H9 (cell line): ENCODE measurements around the gene SAMD15. TPM values are rescaled to one million over a fixed set of nuclear protein-coding genes. Genes with fewer than 3 reads are reported as not detected.

ENCODE experiments used
- DNase-seq: peaks from one replicate; pipeline ENCODE4 v3.0.0-alpha.2; 2017
- H2AFZ ChIP-seq: one replicate; pipeline ENCODE4 v1.6.1; 2013; ENCODE audit warnings: mild to moderate bottlenecking, low read length, control low read depth, moderate library complexity
- H2AK5ac ChIP-seq: 2 replicates; pipeline ENCODE4 v1.6.1; 2013; ENCODE audit warnings: low read length, control low read depth, mixed read lengths; ENCODE audit not compliant: insufficient read length
- H2BK120ac ChIP-seq: one replicate; pipeline ENCODE4 v1.6.1; 2013; ENCODE audit warnings: low read depth, mild to moderate bottlenecking, low read length, control low read depth, inconsistent platforms; ENCODE audit not compliant: poor library complexity, severe bottlenecking
- H2BK12ac ChIP-seq: 2 replicates; pipeline ENCODE4 v1.6.1; 2013; ENCODE audit warnings: low read length, control low read depth, mixed read lengths, low read depth; ENCODE audit not compliant: insufficient read length
- H2BK15ac ChIP-seq: 2 replicates; pipeline ENCODE4 v1.6.1; 2013; ENCODE audit warnings: low read depth, low read length, control low read depth
- H2BK20ac ChIP-seq: one replicate; pipeline ENCODE4 v1.6.1; 2013; ENCODE audit warnings: low read depth, mild to moderate bottlenecking, low read length, control low read depth, inconsistent platforms; ENCODE audit not compliant: poor library complexity, severe bottlenecking
- H2BK5ac ChIP-seq: 2 replicates; pipeline ENCODE4 v1.6.1; 2013; ENCODE audit warnings: low read length, control low read depth, mixed read lengths; ENCODE audit not compliant: insufficient read length
- H3K14ac ChIP-seq: 2 replicates; pipeline ENCODE4 v1.6.1; 2013; ENCODE audit warnings: low read length, control low read depth; ENCODE audit not compliant: insufficient read depth
- H3K18ac ChIP-seq: 2 replicates; pipeline ENCODE4 v1.6.1; 2013; ENCODE audit warnings: low read depth, mild to moderate bottlenecking, mixed read lengths, low read length, control low read depth; ENCODE audit not compliant: insufficient read length
- H3K23ac ChIP-seq: 2 replicates; pipeline ENCODE4 v1.6.1; 2013; ENCODE audit warnings: low read length, control low read depth, mixed read lengths, low read depth; ENCODE audit not compliant: insufficient read length
- H3K23me2 ChIP-seq: 2 replicates; pipeline ENCODE4 v1.6.1; 2013; ENCODE audit warnings: low read depth, mild to moderate bottlenecking, mixed read lengths, low read length, control low read depth; ENCODE audit not compliant: insufficient read length, poor library complexity, severe bottlenecking
- H3K27ac ChIP-seq: 2 replicates; pipeline ENCODE4 v1.5.1; 2013; ENCODE audit warnings: low read length, control low read depth, mixed read lengths, low read depth; ENCODE audit not compliant: insufficient read length
- H3K27me3 ChIP-seq: 2 replicates; pipeline ENCODE4 v1.6.1; 2013; ENCODE audit warnings: low read length, control low read depth, inconsistent platforms; ENCODE audit not compliant: insufficient read depth
- H3K4ac ChIP-seq: 2 replicates; pipeline ENCODE4 v1.6.1; 2013; ENCODE audit warnings: low read depth, mild to moderate bottlenecking, control low read depth, inconsistent platforms, low read length, moderate library complexity
- H3K4me1 ChIP-seq: 2 replicates; pipeline ENCODE4 v1.6.1; 2013; ENCODE audit warnings: low read length, control low read depth, inconsistent platforms; ENCODE audit not compliant: insufficient read depth
- H3K4me2 ChIP-seq: 2 replicates; pipeline ENCODE4 v1.6.1; 2013; ENCODE audit warnings: low read length, control low read depth, mixed read lengths; ENCODE audit not compliant: insufficient read length, insufficient read depth
- H3K56ac ChIP-seq: 2 replicates; pipeline ENCODE4 v1.6.1; 2013; ENCODE audit warnings: low read depth, mild to moderate bottlenecking, mixed read lengths, low read length, control low read depth; ENCODE audit not compliant: insufficient read length
- H3K79me1 ChIP-seq: 2 replicates; pipeline ENCODE4 v1.6.1; 2013; ENCODE audit warnings: low read depth, mild to moderate bottlenecking, moderate library complexity, low read length, control low read depth, inconsistent platforms; ENCODE audit not compliant: insufficient read depth, poor library complexity, severe bottlenecking
- H3K79me2 ChIP-seq: 2 replicates; pipeline ENCODE4 v1.6.1; 2013; ENCODE audit warnings: low read length, control low read depth, inconsistent platforms; ENCODE audit not compliant: insufficient read depth
- H3K9ac ChIP-seq: 2 replicates; pipeline ENCODE4 v1.6.1; 2013; ENCODE audit warnings: low read length, control low read depth, mixed read lengths; ENCODE audit not compliant: insufficient read length; ENCODE audit errors: extremely low read depth
- H3K9me3 ChIP-seq: one replicate; pipeline ENCODE4 v1.6.1; 2013; ENCODE audit warnings: low read depth, low read length, inconsistent platforms; ENCODE audit not compliant: control insufficient read depth
- H3T11ph ChIP-seq: one replicate; pipeline ENCODE4 v1.6.1; 2013; ENCODE audit warnings: mild to moderate bottlenecking, low read length, control low read depth, inconsistent platforms
- H4K20me1 ChIP-seq: one replicate; pipeline ENCODE4 v1.6.1; 2013; ENCODE audit not compliant: control insufficient read depth, insufficient read length, insufficient read depth
- H4K5ac ChIP-seq: 2 replicates; pipeline ENCODE4 v1.6.1; 2013; ENCODE audit warnings: low read depth, mild to moderate bottlenecking, mixed read lengths, low read length, control low read depth; ENCODE audit not compliant: insufficient read length
- H4K8ac ChIP-seq: replicated peaks from 2 replicates; pipeline ENCODE4 v1.6.1; 2013; ENCODE audit warnings: low read length, control low read depth, mixed read lengths, low read depth; ENCODE audit not compliant: insufficient read length
- H4K91ac ChIP-seq: 2 replicates; pipeline ENCODE4 v1.6.1; 2013; ENCODE audit warnings: low read depth, mild to moderate bottlenecking, moderate library complexity, mixed read lengths, low read length, control low read depth; ENCODE audit not compliant: insufficient read length
- H3K27ac Mint-ChIP-seq, 3 experiments: 2 replicates in 2 of 3; 3 replicates in 1 of 3; pipeline ENCODE4 v1.8.0; 2020 to 2021; ENCODE audit warnings: mixed read lengths in 3 of 3, mild to moderate bottlenecking in 1 of 3, moderate library complexity in 1 of 3
- H3K27me3 Mint-ChIP-seq: 2 replicates; pipeline ENCODE4 v1.8.0; 2021; ENCODE audit warnings: low read depth, mild to moderate bottlenecking, moderate library complexity, mixed read lengths
- H3K36me3 Mint-ChIP-seq, 3 experiments: 2 replicates in 2 of 3; 3 replicates in 1 of 3; pipeline ENCODE4 v1.8.0; 2020 to 2021; ENCODE audit warnings: low read depth in 3 of 3, mixed read lengths in 3 of 3; ENCODE audit not compliant: insufficient read depth in 1 of 3
- H3K4me1 Mint-ChIP-seq, 2 experiments: 2 replicates each; pipeline ENCODE4 v1.8.0; 2020; ENCODE audit warnings: mixed read lengths in 2 of 2
- H3K4me3 Mint-ChIP-seq, 2 experiments: 2 replicates in 1 of 2; 3 replicates in 1 of 2; pipeline ENCODE4 v1.8.0; 2020 to 2021; ENCODE audit warnings: mild to moderate bottlenecking in 2 of 2, mixed read lengths in 2 of 2, moderate library complexity in 1 of 2
- H3K9me3 Mint-ChIP-seq, 2 experiments: 2 replicates in 1 of 2; 3 replicates in 1 of 2; pipeline ENCODE4 v1.8.0; 2020; ENCODE audit warnings: mild to moderate bottlenecking in 2 of 2, mixed read lengths in 2 of 2, moderate library complexity in 1 of 2
- CTCF ChIP-seq: fragments of 200-600 bp; sonication (generic); conservative IDR thresholded peaks from 3 replicates; pipeline ENCODE4 v1.8.0; 2021; ENCODE audit warnings: antibody characterized with exemption, mild to moderate bottlenecking
- WGBS: extraction: QIAGEN DNeasy Blood & Tissue Kit; methylation state at CpG from one replicate; pipeline ENCODE4 v1.1.7; 2013; ENCODE audit warnings: missing lambda C conversion rate, low lambda C conversion rate, mixed read lengths; ENCODE audit not compliant: insufficient read length; ENCODE audit errors: extremely low coverage; 5-methylcytosine and 5-hydroxymethylcytosine counted together
- total RNA-seq: library from RNA; stranded (reverse); gene quantifications from 2 replicates; pipeline ENCODE4 v1.2.1, GENCODE V29; 2021

Gene SAMD15
- total RNA-seq, 1 experiment from 2014 or later = 1.1 TPM

- H3K4me1 ChIP-seq = no peaks in the 10 kb centered on the region
- Mint-ChIP-seq H3K9me3 (no peaks in the 10 kb centered on the region), H3K36me3 (peaks cover 14 to 55% (median 44%) of the 10 kb centered on the region in 3 experiments), H3K27me3 (no peaks in the 10 kb centered on the region), H3K4me3 (no peak overlapping the region), H3K4me1 (no peaks in the 10 kb centered on the region), H3K27ac (no peak overlapping the region)
- no peaks in the 10 kb centered on the region for H3K9me3 ChIP-seq
- no peak overlapping the region for H2BK20ac ChIP-seq
- no peak for DNase-seq
- no peaks in the 10 kb centered on the region for H3K27me3 ChIP-seq
- H3K9ac ChIP-seq = no peak overlapping the region
- no peak for TF ChIP-seq CTCF
- no peak overlapping the region for H2BK15ac ChIP-seq
- H4K91ac ChIP-seq = no peak overlapping the region
- H3K56ac ChIP-seq = no peak overlapping the region
- H2AFZ ChIP-seq = no peak overlapping the region
- H4K20me1 ChIP-seq = no peaks in the 10 kb centered on the region
- no peak overlapping the region for H3K4ac ChIP-seq
- no peak overlapping the region for H2BK5ac ChIP-seq
- no peak overlapping the region for H3K14ac ChIP-seq
- no peak overlapping the region for H3K4me2 ChIP-seq
- H3K79me2 ChIP-seq = no peaks in the 10 kb centered on the region
- H2AK5ac ChIP-seq = no peak overlapping the region
- H4K8ac ChIP-seq = no peak overlapping the region
- no peak overlapping the region for H2BK12ac ChIP-seq
- no peak overlapping the region for H3K23ac ChIP-seq
- H2BK120ac ChIP-seq = no peak overlapping the region
- WGBS = no CpG with 5 or more reads among the region's 4 CpGs
- no peak overlapping the region for H4K5ac ChIP-seq
- H3K27ac ChIP-seq = no peak overlapping the region
- no peaks in the 10 kb centered on the region for H3K79me1 ChIP-seq
- H3K18ac ChIP-seq = no peak overlapping the region
- no peaks in the 10 kb centered on the region for H3K23me2 ChIP-seq
- no peak overlapping the region for H3T11ph ChIP-seq
These were observed 62.7 kb downstream of the SAMD15 start for GRCh38 chr14:77439861-77440260.

Other genes starting within 250 kb of the SAMD15 start
- 11.3 and 11.9 TPM in 2 replicates for gene ZDHHC22, start 235.6 kb upstream of the SAMD15 start, total RNA-seq
- 1.7 and 2.2 TPM in 2 replicates for gene TMEM63C, start 195.6 kb upstream of the SAMD15 start, total RNA-seq
- 0.11 and 0.26 TPM in 2 replicates for gene NGB, start 106.2 kb upstream of the SAMD15 start, total RNA-seq
- gene POMT2, start 56.5 kb upstream of the SAMD15 start, total RNA-seq = 19.9 and 25.2 TPM in 2 replicates
- gene GSTZ1, start 56.3 kb upstream of the SAMD15 start, total RNA-seq = 38.6 and 42.3 TPM in 2 replicates
- gene TMED8, start 285 bp upstream of the SAMD15 start, total RNA-seq = 9.1 and 9.5 TPM in 2 replicates
- gene NOXRED1, start 46.1 kb downstream of the SAMD15 start, total RNA-seq = not detected in 2 replicates
- gene VIPAS39, start 80.2 kb downstream of the SAMD15 start, total RNA-seq = 18.4 and 18.5 TPM in 2 replicates
- gene AHSA1, start 80.7 kb downstream of the SAMD15 start, total RNA-seq = 190 and 201 TPM in 2 replicates
- 0.39 and 0.55 TPM in 2 replicates for gene ISM2, start 121.4 kb downstream of the SAMD15 start, total RNA-seq
- 32.6 and 38.2 TPM in 2 replicates for gene SPTLC2, start 239.3 kb downstream of the SAMD15 start, total RNA-seq